A549 (cell line): ENCODE measurements around the gene TBC1D22A. TPM values are rescaled to one million over a fixed set of nuclear protein-coding genes. Genes with fewer than 3 reads are reported as not detected.

Experiments
- ATAC-seq, 2 experiments: fragments of 200-7000 bp in 1 of 2; fragments of >200 bp in 1 of 2; cut with Nextera tagmentation in 1 of 2; cut with Tn5 transposase in 1 of 2; 3 replicates each; pipeline versions ENCODE4 v1.8.0 to v1.9.1; 2018 to 2020; ENCODE audit warnings: mild to moderate bottlenecking in 1 of 2, moderate library complexity in 1 of 2
- CTCF ChIA-PET: fragments of 300-600 bp; sonication (Branson Sonifier 250); formaldehyde crosslinking; extraction: SDS; loops from one replicate; lab custom pipeline; 2021; ENCODE audit warnings: antibody characterized with exemption, inconsistent platforms; lab: Yijun Ruan, JAX
- POLR2A ChIA-PET: fragments of 350-600 bp; formaldehyde crosslinking; extraction: SDS; loops from one replicate; lab custom pipeline; 2021; ENCODE audit warnings: antibody characterized with exemption, inconsistent platforms; lab: Yijun Ruan, JAX
- DNase-seq, 2 experiments: peaks; one replicate each; pipeline versions ENCODE4 v3.0.0 to v3.0.0-alpha.2; 2011 to 2016; ENCODE audit warnings: low read depth in 1 of 2, low spot score in 1 of 2
- FAIRE-seq: peaks from 2 replicates; lab custom pipeline; 2011; peaks lifted over from hg19 to GRCh38; lab: Jason Lieb, UNC
- H3K27ac ChIP-seq, 2 experiments: fragments of >200 bp; sonication (Bioruptor Twin); formaldehyde crosslinking; 3 replicates each; pipeline ENCODE4 v1.5.1; 2016 to 2017
- H3K4me1 ChIP-seq: fragments of >200 bp; sonication (Bioruptor Twin); formaldehyde crosslinking; 3 replicates; pipeline ENCODE4 v1.6.1; 2016
- H3K4me2 ChIP-seq: fragments of >200 bp; sonication (Bioruptor Twin); formaldehyde crosslinking; 3 replicates; pipeline ENCODE4 v1.6.1; 2016
- H3K4me3 ChIP-seq: fragments of >200 bp; sonication (Bioruptor Twin); formaldehyde crosslinking; 3 replicates; pipeline ENCODE4 v1.5.1; 2016
- H3K9me3 ChIP-seq: fragments of >200 bp; sonication (Bioruptor Twin); formaldehyde crosslinking; 3 replicates; pipeline ENCODE4 v1.6.1; 2016
- BHLHE40 ChIP-seq: IDR thresholded peaks from 2 replicates; pipeline ENCODE4 v1.6.1; 2012; ENCODE audit warnings: low read depth, low read length, inconsistent platforms
- CHD4 ChIP-seq: fragments of 200-600 bp; sonication (generic); IDR thresholded peaks from 2 replicates; pipeline ENCODE4 v1.6.1; 2016; ENCODE audit warnings: antibody characterized with exemption, mild to moderate bottlenecking, borderline replicate concordance
- EHMT2 ChIP-seq: fragments of 200-600 bp; sonication (generic); IDR thresholded peaks from 2 replicates; pipeline ENCODE4 v1.6.1; 2016; ENCODE audit warnings: antibody characterized with exemption, low read depth, mild to moderate bottlenecking, moderate library complexity
- EP300 ChIP-seq, 2 experiments: fragments of >200 bp; sonication (Bioruptor Twin); formaldehyde crosslinking; IDR thresholded peaks; 2 replicates in 1 of 2; 3 replicates in 1 of 2; pipeline ENCODE4 v1.6.1; 2016 to 2017
- FOSB ChIP-seq: fragments of 250-450 bp; sonication (Bioruptor Pico); IDR thresholded peaks from 2 replicates; pipeline ENCODE4 v1.5.0; 2020; ENCODE audit warnings: mild to moderate bottlenecking, moderate library complexity
- HDAC2 ChIP-seq: fragments of 200-600 bp; sonication (generic); IDR thresholded peaks from 2 replicates; pipeline ENCODE4 v1.6.1; 2016
- HEYL ChIP-seq: fragments of 250-450 bp; sonication (Bioruptor Pico); IDR thresholded peaks from 2 replicates; pipeline ENCODE4 v1.8.0; 2021; ENCODE audit warnings: mild to moderate bottlenecking, moderate library complexity
- HOXA7 ChIP-seq: fragments of 250-450 bp; sonication (Bioruptor Pico); IDR thresholded peaks from 2 replicates; pipeline ENCODE4 v1.5.0; 2020; ENCODE audit warnings: mild to moderate bottlenecking, moderate library complexity
- KDM1A ChIP-seq: fragments of 200-600 bp; sonication (generic); IDR thresholded peaks from 2 replicates; pipeline ENCODE4 v1.6.1; 2016; ENCODE audit warnings: low read depth, mild to moderate bottlenecking
- KDM5A ChIP-seq: fragments of 200-600 bp; sonication (generic); IDR thresholded peaks from 2 replicates; pipeline ENCODE4 v1.6.1; 2016; ENCODE audit warnings: antibody characterized with exemption, mild to moderate bottlenecking
- MAZ ChIP-seq: fragments of 150-350 bp; IDR thresholded peaks from 2 replicates; pipeline ENCODE4 v1.6.1; 2014; ENCODE audit warnings: antibody characterized with exemption, low read depth, low read length, borderline replicate concordance
- RFX5 ChIP-seq: fragments of 450-650 bp; IDR thresholded peaks from 2 replicates; pipeline ENCODE4 v1.7.1; 2014; ENCODE audit warnings: antibody characterized with exemption, mild to moderate bottlenecking, moderate library complexity
- SREBF2 ChIP-seq: fragments of 450-650 bp; IDR thresholded peaks from 2 replicates; pipeline ENCODE4 v1.6.1; 2014; ENCODE audit warnings: mild to moderate bottlenecking, moderate library complexity
- WGBS: methylation state at CpG from one replicate; pipeline ENCODE4 v1.1.6; 2017; ENCODE audit errors: missing lambda C conversion rate; 5-methylcytosine and 5-hydroxymethylcytosine counted together
- polyA plus RNA-seq, 4 experiments: library from polyadenylated mRNA; depleted of rRNA in 3 of 4; stranded (reverse); fragments of >200 nt; fragmentation: RNase III in 1 of 4; extraction: RNeasy Plus Mini Kit Qiagen cat#74134 plus additional on column Dnase treatment in 1 of 4; gene quantifications; 2 replicates in 3 of 4; 3 replicates in 1 of 4; pipeline ENCODE4 v1.2.3, GENCODE V29; 2011 to 2017
- TF ChIP-seq, protein P1 (sequence below): IDR thresholded peaks from 2 replicates; pipeline ENCODE4 v1.6.1; 2012; ENCODE audit warnings: low read depth, borderline replicate concordance
- TF ChIP-seq, protein P2 (sequence below): IDR thresholded peaks from 2 replicates; pipeline ENCODE4 v1.6.1; 2012
- TF ChIP-seq, protein P3 (sequence below): fragments of >200 bp; sonication (Bioruptor Twin); formaldehyde crosslinking; IDR thresholded peaks from 3 replicates; pipeline ENCODE4 v1.5.1; 2016
- TF ChIP-seq, protein P4 (sequence below): IDR thresholded peaks from 2 replicates; pipeline ENCODE4 v1.6.1; 2012

Gene TBC1D22A
- polyA plus RNA-seq, 2 of the 4 experiments (the other 2 are of a cell fraction): 8.9 to 10.8 TPM

DNA sequence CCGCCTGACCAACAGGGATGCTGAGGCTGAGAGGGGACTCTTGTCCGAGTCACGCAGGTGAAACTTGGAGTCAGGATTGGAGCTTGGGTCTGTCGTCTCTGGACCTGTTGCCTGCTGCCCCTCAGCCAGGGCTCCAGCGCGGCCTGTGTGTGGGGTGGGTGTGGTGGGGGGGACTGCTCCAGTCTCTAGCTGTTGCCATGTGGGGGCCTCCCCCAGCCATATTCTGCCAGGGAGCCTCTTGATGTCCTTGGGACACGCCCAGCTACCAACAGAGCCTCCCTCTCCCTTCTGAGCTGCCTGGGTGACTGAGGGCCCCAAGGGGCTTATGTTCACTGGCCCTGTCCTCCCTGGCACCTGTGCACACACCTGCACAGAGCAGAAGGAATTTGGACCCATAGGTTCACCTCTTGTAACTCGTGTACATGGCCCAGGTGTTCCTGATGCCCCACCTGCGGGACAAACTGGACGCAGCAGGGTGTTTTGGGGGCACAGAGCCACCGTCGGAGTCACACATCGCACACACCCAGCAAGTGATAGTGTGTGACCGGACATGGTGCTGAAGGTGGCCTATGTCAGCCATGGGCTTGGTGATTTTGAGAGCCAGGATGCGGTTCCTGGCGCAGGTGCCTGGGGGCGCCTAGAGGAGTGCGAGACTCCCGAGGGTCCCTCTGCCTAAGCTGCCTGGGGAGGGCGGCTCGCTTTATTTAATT, 252.3 kb downstream of the TBC1D22A start (continued):
- TF ChIP-seq RFX5 (no peak), KDM1A (no peak)
- TF ChIP-seq, protein P1, sequence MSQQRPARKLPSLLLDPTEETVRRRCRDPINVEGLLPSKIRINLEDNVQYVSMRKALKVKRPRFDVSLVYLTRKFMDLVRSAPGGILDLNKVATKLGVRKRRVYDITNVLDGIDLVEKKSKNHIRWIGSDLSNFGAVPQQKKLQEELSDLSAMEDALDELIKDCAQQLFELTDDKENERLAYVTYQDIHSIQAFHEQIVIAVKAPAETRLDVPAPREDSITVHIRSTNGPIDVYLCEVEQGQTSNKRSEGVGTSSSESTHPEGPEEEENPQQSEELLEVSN: no peak

DNA sequence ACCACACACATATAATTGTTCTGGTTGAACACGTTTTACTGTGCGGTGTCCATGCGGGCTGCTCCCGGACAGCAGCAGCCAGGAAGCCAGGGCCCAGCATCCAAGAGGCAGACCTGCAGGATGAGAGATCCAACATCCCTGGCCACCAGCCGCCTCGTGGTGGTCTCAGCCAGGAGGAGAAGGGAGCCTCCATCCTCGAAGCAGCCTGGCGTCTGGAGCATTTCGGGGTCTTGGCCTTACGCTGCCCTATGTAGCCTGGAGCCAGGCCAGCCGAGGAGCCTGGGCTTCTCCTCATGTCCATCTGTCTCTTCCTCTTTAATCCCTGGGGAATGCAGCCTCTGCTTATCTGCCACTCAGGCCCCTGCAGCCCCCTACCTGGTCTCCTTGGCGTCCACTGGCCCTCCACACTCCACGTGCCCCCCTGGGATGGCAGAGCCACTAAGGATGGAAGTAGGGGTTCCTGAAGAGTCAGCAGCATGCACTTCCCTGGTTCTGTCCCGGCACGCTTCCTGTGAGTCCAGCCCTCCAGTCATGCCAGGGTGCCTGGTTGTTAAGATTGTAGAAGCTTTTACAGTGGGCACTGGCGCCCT, 253.2 kb downstream of the TBC1D22A start:
- TF ChIP-seq KDM5A (no peak), HEYL (CRISPR knock-in tag) (no peak), EP300 (IDR thresholded peaks at IDR 0.05) (no peak), HDAC2 (no peak), FOSB (CRISPR knock-in tag) (no peak), HOXA7 (CRISPR knock-in tag) (no peak)
- TF ChIP-seq, protein P2, sequence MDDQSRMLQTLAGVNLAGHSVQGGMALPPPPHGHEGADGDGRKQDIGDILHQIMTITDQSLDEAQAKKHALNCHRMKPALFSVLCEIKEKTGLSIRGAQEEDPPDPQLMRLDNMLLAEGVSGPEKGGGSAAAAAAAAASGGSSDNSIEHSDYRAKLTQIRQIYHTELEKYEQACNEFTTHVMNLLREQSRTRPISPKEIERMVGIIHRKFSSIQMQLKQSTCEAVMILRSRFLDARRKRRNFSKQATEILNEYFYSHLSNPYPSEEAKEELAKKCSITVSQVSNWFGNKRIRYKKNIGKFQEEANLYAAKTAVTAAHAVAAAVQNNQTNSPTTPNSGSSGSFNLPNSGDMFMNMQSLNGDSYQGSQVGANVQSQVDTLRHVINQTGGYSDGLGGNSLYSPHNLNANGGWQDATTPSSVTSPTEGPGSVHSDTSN: no peak
- TF ChIP-seq, protein P1: no peak
- Histone ChIP-seq H3K4me1 (no peaks in the 10 kb centered on the region), H3K27ac (no peak overlapping the region), H3K9me3 (no peaks in the 10 kb centered on the region), H3K4me3 (no peak overlapping the region), H3K4me2 (no peak overlapping the region)
- ChIA-PET POLR2A (no interaction called here), CTCF (interaction anchor here (0.9 kb wide), 1 partner anchor 212 kb away, joined by 3 read pairs; no protein-coding TSS in a partner anchor)
- FAIRE-seq (no peak), DNase-seq (no peak), ATAC-seq (no peak)
- WGBS: 94% methylated on average over 12 of the region's 16 CpGs

DNA sequence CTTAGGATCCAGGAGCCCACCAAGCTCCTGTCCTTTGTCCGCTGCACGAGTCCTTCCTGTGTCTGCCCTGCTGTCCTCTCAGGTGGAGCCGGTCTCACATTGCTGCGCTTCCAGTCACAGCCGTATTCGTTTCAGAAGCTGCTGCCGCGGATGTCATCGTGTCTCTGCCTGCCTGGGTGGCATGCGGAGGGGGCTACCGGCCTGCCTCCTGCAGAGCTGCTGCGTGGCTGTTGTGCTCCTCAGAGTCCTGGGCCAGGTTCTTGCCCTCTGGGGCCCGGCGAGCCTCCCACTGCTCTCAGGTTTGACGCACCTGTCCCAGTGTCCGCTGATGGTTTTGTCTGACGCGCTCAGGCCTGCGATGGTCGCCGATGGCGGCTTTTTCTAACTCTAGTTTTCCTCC, 254.2 kb downstream of the TBC1D22A start:
- ATAC-seq (no peak), FAIRE-seq (no peak), DNase-seq (no peak)
- Histone ChIP-seq H3K4me3 (no peak overlapping the region), H3K4me2 (no peak overlapping the region), H3K27ac (no peak overlapping the region), H3K4me1 (no peaks in the 10 kb centered on the region), H3K9me3 (no peaks in the 10 kb centered on the region)
- POLR2A ChIA-PET: no interaction called here
- TF ChIP-seq, protein P2: no peak
- no peak for TF ChIP-seq KDM1A
- TF ChIP-seq, protein P3, sequence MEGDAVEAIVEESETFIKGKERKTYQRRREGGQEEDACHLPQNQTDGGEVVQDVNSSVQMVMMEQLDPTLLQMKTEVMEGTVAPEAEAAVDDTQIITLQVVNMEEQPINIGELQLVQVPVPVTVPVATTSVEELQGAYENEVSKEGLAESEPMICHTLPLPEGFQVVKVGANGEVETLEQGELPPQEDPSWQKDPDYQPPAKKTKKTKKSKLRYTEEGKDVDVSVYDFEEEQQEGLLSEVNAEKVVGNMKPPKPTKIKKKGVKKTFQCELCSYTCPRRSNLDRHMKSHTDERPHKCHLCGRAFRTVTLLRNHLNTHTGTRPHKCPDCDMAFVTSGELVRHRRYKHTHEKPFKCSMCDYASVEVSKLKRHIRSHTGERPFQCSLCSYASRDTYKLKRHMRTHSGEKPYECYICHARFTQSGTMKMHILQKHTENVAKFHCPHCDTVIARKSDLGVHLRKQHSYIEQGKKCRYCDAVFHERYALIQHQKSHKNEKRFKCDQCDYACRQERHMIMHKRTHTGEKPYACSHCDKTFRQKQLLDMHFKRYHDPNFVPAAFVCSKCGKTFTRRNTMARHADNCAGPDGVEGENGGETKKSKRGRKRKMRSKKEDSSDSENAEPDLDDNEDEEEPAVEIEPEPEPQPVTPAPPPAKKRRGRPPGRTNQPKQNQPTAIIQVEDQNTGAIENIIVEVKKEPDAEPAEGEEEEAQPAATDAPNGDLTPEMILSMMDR: no peak
- no peak for TF ChIP-seq EHMT2
- TF ChIP-seq SREBF2: no peak
- no peak for TF ChIP-seq MAZ
- no peak for TF ChIP-seq CHD4
- TF ChIP-seq, protein P4, sequence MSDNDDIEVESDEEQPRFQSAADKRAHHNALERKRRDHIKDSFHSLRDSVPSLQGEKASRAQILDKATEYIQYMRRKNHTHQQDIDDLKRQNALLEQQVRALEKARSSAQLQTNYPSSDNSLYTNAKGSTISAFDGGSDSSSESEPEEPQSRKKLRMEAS: no peak
- no peak for TF ChIP-seq BHLHE40
- 93% methylated on average over 20 of the region's 22 CpGs for WGBS
- CTCF ChIA-PET: interaction anchor here (1.1 kb wide), 1 partner anchor 16 kb away, joined by 4 read pairs; no protein-coding TSS in a partner anchor
